Fibroblast of the conjunctiva (primary cell): ENCODE measurements around the gene NHS.
A peak's percentile ranks its signal among the peaks of the same experiment; 100 is the strongest.

Source experiments
- DNase-seq: peaks from one replicate; pipeline ENCODE4 v3.0.0-alpha.2; 2010; ENCODE audit warnings: low read depth

The NHS gene

GRCh38 chrX:17588303-17588702 lies 213.3 kb downstream of the NHS start:
- no peak for DNase-seq

- DNase-seq = peak; percentile 89
These were observed 216.1 kb downstream of the NHS start for GRCh38 chrX:17590892-17591740.

GRCh38 chrX:17591741-17592110 lies 216.7 kb downstream of the NHS start:
- peak; percentile 82 for DNase-seq

GRCh38 chrX:17592117-17592516 lies 217.1 kb downstream of the NHS start:
- no peak for DNase-seq

- no peak for DNase-seq
These were observed 219.7 kb downstream of the NHS start for GRCh38 chrX:17594693-17595092.

- no peak for DNase-seq
These were observed 220.5 kb downstream of the NHS start for GRCh38 chrX:17595456-17596035.

GRCh38 chrX:17596061-17596460 lies 221.1 kb downstream of the NHS start:
- DNase-seq = no peak

GRCh38 chrX:17596546-17597205 lies 221.7 kb downstream of the NHS start:
- no peak for DNase-seq

- no peak for DNase-seq
These were observed 222.3 kb downstream of the NHS start for GRCh38 chrX:17597327-17597726.

GRCh38 chrX:17597836-17598439 lies 222.9 kb downstream of the NHS start:
- no peak for DNase-seq

GRCh38 chrX:17601441-17602200 lies 226.6 kb downstream of the NHS start:
- no peak for DNase-seq

- DNase-seq = no peak
These were observed 227.2 kb downstream of the NHS start for GRCh38 chrX:17602245-17602644.

- DNase-seq = no peak
These were observed 228.2 kb downstream of the NHS start for GRCh38 chrX:17603196-17603595.

GRCh38 chrX:17605676-17606075 lies 230.7 kb downstream of the NHS start:
- DNase-seq = no peak

- DNase-seq = no peak
These were observed 231.2 kb downstream of the NHS start for GRCh38 chrX:17606231-17606630.

- no peak for DNase-seq
These were observed 233.9 kb downstream of the NHS start for GRCh38 chrX:17608888-17609287.

GRCh38 chrX:17610788-17611187 lies 235.8 kb downstream of the NHS start:
- DNase-seq = no peak

GRCh38 chrX:17613979-17614588 lies 239.1 kb downstream of the NHS start:
- no peak for DNase-seq

- DNase-seq = no peak
These were observed 241.9 kb downstream of the NHS start for GRCh38 chrX:17616936-17617335.

GRCh38 chrX:17617806-17618205 lies 242.8 kb downstream of the NHS start:
- DNase-seq = no peak

- DNase-seq = no peak
These were observed 246.7 kb downstream of the NHS start for GRCh38 chrX:17621566-17622270.
